GM18873 (cell line): ENCODE measurements around the gene TPPP.

Source experiments
- ATAC-seq: cut with Tn5 transposase; IDR thresholded peaks from one replicate; pipeline ENCODE4 v1.9.1; 2021; ENCODE audit warnings: mild to moderate bottlenecking, moderate library complexity, moderate number of reproducible peaks; ENCODE audit not compliant: unreplicated experiment, low FRiP score

The TPPP gene

DNA sequence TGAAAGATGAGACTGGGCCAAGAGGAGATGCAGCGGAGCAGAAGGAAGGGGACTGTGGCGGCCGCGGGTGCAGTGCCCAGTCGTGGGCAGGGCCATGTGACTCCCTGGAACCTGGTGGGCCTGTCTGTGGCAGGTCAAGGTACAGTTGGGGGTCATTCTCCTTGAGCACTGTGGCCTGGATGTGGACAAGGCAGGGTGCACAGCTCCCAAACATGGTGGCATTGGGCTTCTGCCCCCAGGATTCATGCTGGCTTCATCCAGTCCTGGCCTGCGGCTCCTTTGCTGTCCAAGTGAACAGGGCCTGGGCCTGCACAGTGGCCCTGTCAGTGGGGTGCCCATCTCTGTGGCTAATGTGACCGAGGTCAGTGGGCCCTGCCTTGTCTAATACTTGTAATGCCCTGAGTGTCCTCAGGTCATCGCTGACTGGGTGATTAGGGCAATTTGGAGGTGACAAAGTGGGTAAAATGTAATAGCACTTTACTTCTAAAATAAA, 41.1 kb downstream of the TPPP start:
- ATAC-seq = no peak

DNA sequence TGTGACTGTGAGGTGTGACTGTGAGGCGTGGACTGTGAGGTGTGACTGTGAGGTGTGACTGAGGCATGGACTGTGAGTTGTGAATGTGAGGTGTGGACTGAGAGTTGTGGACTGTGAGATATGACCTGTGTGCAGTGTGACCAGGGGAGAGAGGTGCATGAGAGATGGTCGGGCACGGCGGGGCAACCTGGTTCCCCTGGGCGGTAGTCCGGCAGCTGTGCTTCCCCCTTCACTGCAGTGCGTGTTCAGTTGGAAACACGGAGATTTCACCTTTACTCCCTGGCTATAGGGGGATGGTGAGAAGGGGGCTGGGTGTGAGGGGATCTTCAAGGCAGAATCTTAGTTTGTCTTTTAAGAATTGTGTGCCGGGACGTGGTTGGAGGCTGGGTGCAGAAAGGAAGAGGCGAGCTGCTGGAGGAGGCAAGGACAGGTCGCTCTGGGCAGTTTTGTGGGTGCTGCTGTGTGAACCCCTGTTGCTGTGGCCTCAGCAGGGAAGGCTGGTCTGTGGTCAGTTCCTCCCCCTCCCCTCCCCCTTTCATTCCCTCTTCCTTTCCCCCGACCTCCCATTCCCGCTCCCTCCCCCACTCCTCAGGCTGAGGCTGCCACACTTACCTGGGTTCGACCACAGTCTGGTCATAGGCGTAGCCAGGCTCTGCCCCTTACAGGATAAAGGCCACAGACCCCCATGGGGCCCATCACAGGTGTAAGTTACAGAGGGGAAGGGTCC, 41.7 kb downstream of the TPPP start:
- no peak for ATAC-seq

DNA sequence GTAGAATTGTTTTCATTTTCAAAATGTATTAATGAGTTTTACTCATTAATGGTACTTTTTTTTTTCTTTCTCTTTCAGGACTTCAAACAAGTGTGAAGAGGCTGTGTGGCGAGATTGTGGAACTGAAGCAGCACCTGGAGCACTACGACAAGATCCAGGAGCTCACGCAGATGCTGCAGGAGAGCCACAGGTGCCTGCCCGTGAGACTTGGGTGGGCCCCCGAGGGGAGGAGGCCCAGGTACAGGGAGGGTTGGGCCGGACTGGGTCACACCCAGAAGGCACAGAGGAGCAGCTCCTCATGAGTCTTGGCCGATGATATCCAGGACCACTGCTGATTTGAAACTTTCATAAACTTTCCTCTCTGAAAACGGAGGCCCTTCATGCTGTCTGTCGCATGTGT, 45.4 kb downstream of the TPPP start:
- no peak for ATAC-seq

DNA sequence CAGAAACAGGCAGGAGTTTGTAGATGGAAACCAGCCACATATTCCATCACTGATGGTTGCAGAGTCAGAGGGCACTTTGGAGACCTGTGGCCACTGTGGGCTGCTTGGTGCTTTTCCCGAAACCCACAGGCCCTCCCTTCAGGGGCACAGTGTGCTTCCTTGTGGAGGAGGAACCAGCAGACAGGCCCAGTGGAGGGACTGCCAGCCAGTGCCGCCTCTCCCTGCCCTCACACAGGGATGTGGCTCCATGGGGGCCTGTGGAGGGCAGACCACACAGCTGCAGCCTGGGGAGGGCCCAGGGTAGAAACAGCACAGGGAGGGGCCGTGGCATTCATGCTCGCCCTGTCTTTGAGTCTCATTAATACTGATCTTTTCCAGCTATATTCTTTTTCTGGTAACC, 45.8 kb downstream of the TPPP start:
- ATAC-seq = no peak

DNA sequence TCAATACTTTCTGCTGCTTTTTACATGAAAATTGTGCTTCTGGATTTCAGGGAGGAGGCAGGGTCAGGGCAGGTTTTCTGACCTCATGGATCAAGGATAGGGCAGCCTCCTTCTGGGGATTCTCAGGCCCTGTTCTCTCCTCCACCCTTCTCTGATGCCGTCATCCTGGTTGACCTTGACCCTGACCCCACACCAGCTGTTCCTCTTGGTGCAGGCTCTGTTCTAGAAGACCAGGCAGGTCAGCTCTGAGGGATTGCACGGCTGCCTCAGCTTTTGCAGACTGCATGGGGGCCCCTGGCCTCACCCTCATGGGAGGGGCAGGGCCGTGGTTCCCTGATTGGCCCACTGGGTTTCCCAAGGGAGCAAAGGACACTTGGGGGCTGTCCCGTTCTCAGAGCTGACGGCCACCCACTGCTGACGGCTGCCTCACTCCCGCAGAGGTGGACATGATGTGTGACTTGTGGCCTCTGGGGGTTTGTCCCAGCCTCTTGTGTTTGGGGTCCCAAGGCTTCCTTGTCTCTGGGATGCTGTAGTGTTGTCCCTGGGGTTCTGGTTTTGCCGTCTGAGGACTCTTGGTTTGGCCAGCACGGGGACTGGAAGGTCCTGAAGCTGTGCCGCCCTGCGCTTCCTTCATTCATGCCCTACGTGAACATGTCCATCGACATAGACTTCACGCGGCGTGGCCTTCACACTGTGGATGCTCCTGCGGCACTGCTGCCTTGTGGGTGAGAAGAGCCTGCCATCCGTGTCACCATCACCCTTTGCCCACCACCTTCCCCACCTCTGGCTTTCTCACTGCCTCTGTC, 46.6 kb downstream of the TPPP start:
- ATAC-seq = no peak

DNA sequence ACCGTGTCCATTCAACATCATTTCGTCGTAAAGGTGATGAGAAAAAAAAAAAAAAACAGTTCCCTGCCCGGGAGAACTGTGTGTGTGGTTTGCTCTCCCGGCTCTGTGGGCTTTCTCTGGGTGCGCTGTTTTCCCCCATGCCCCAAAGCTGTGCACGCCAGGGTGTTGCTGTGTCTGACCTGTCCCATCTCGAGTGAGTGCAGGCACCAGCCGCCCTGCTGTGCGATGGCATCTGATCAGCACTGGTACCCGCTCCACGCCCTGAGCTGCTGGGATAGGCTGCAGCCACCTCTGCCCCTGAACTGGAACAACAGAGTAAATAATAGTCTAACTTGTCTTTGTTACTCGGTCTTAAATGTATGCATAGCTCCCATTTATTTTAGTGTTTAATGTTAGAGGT, 47.7 kb downstream of the TPPP start:
- no peak for ATAC-seq

DNA sequence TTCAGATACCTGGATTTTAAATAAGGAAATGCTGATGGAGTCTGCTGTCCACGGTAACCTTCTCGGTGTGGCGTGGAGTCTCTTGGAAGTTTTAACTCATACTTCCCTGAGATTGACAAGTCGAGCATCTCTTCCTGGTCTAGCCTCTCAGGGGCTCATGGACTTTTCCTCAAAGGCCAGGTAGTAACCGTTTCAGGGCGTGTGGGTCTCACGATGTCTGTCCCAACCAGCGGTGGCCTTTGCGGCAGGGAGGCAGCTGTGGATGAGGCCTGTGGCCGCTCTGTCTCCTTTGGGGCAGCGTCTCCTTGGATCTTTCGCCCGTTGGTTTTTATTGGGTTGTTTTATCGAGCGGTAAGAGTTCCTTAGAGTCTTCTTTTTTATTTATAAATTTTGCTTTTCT, 48.2 kb downstream of the TPPP start:
- ATAC-seq = no peak

DNA sequence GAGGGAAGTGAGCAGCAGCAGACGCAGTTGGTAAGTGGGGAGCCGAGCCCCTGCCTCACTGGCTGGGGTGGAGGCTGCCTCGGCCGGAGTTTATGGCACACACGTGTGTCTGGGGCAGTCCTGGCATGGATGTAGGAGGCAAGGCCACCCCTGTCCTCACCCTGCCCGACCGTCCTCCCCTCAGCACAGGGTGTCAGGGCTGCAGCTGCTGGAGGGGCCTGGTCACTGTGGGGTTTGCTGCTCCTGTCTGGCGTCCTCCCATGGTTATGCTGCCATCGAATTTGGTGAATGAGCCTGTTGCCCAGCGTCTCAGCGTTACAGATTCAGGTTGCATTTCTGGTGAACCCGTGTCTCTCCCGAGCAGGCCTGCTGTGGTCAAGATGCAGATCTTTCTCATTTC, 48.6 kb downstream of the TPPP start:
- ATAC-seq = no peak

DNA sequence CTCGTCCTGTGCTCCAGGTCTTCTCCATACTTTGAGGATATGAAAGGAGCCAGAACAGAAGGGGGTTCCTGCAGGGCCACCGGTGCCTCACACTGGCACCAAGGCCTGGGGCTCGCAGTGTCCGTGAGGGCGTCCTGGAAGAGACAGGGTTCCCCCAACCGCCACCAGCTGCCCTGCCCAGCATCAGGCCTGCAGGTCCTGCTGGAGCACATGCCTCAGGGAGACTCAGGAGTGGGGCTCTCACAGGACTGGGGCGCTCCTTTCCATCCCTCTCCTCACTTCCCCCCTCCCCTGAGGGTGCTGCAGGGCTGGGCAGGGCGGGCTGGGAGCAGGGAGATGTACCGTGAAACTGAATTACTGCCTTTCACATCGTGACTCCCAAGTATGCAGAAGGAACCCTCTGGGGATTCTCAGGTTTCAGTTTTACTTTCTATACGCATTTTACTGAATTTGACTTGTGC, 49.3 kb downstream of the TPPP start:
- ATAC-seq = peak; percentile 43

DNA sequence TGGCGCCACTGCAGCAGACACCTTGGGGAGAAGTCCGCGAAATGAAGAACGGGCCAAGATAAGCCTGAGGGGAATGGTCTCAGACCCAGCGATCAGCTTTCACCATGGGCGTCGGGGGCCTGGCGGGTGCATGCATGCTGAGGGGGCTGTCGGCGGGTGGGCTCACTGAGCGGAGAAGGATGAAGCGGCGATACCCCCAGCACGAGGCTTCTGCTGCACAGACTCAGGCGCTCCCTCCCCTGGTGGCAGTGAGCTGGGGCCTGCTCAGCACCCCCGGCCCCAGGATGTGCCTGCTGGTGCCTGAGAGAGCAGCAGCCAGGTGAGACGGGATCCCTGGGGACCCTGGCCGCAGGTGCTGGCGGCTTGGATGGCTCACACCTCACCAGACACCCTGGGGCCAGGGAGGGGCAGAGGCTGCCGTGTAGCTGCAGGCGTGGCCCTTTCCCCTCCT, 49.8 kb downstream of the TPPP start:
- peak; percentile 16 for ATAC-seq

DNA sequence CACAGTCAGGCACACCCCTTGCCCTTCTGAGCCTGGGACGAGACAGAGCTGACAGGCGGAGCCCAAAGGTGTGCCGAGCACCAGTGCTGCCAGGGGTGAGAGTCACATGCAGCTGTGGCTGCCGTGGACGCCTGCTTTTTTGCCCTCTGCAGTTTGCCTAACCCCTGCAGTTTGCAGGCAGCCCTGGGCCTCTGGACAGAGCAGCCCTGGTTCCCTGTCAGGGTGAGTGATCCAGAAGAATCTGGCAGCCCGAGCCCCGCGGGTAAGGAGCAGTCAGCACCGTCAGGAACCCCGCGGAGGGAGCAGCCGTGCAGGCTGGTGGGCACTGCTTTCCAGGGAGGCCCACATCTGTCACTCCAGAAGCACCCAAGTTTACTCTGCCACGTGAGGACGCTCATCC, 50.7 kb downstream of the TPPP start:
- no peak for ATAC-seq

DNA sequence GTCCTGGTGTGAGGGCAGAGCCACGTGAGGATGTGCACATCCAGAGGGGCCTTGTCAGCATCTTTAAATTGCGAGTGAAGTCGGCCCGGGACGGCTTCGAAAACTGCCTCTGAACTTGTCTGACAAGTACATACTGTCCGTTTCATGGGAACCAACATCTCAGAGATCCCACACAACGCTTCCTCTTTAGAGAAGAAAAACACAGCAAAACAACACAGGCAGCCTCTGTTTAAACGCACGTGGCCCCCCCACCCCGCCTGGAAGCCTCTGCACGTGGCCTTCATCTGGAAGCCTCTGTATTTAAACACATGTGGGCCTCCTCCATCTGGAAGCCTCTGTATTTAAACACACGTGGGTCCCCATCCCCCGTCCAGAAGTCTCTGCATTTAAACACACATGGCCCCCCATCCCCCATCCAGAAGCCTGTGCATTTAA, 51.8 kb downstream of the TPPP start:
- no peak for ATAC-seq

DNA sequence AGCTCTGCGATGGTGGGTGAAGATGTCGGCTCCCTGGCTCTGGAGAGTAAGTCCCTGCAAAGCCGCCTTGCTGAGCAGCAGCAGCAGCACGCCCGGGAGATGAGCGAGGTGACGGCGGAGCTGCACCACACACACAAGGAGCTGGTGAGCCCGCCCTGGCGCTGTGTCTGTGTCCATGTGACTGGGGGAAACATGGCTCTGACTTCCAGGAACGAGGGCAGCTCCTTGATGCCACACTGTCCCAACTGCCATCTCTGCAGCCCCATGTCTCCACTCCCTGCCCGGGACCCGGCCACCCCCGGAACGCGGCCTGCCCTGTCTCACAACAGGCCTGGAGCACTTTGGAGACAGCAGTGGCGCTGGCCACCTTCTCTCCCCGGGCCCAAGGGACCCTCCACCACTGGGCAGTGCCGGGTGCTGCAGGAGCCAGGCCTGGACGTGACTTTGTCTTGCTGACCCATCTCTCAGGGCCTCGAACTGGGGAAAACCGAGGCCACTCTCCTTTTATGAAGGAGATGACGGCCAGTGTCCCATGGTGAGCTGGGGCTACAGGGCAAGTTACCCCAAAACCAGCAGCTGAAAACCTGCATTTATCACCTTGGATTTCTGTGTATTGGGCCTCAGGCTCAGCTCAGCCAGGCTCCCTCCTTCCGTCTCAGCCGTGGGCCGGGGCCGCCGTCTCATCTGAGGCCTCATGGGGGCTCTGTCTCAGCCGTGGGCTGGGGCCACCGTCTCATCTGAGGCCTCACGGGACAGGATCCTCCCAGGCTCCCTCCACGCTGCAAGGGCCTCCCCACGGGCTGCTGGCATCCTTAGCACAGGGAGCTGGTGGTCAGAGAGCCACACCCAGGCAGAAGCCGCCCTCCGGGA, 52.5 kb downstream of the TPPP start:
- ATAC-seq = no peak

DNA sequence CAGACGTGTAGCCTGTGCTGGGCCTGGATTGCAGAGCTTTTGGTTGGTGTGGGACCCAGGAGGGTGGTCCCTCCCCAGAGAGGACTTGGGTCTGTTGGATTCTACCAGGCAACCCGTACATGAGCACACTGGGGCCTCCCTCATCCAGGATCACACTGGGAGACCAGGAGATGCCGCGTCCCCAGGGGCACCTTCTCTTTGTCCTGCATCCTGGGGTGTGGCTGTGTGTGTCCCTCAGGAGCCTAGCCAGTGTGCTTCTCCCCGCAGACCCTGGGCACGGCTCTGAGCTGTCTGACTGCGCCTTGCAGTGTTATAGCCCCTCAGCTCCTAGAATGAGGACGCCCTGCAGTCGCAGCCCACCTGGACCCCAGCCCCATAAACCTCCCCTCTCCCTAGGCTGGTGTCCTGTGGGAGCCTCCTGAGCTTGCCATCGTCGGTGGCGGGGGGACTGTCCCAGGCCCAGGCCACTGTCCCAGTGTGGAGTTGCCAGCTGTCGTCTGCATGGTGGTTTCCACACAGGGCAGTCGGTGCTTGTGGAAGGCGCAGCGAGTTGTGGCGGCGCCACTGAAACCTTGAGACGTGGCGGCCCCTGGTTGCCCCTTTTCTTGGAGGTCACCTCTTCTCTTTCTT, 53.5 kb downstream of the TPPP start:
- ATAC-seq = no peak

DNA sequence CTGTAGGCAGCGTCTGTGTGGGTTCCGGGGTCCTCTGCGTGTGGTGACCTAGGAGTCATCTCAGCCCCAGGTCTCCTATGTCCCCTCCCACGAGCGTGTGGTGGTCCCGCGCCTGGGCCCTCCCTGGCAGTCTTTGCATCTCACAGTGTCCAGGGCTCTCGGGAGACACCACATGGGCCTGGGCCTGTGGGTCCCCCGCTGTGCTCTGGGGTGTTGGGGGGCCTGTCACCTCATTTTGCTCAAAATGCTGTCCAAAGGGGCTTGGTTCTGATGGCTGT, 54.0 kb downstream of the TPPP start:
- no peak for ATAC-seq

DNA sequence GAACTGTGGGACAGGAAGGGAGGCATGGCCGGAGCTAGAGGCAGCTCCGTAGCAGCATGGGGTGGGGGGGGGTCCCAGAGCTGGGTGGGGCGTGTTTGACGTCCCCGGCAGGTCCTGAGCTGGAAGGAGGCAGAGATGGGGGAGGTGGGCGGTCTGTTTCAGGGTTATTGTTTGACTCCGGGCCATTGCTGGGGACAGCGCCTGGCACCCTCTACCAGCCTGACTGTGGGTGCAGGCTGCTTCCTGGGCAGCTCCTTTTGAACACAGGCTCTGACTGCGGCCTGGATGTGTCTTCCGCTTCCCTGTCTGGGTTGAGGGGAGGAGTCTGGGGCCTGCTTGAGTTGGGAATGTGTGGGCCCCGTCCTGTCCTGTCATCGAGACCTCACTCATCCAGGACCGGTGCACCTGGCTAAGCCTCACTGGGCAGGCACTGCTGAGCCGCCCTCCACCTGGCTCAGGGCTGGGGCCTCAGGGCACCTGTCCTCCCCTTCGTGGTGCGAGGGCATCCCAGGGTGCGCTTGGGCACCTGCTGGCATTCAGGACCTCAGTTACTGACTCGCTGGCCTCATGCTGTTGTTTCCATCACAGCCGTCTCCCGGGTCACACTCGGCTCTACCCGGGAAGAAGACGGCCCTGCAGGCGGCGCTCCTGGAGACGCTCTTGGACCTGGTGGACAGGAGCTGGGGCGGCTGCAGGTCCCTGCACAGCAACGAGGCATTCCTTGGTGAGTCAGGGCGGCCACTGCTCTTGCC, 54.5 kb downstream of the TPPP start:
- ATAC-seq = no peak

DNA sequence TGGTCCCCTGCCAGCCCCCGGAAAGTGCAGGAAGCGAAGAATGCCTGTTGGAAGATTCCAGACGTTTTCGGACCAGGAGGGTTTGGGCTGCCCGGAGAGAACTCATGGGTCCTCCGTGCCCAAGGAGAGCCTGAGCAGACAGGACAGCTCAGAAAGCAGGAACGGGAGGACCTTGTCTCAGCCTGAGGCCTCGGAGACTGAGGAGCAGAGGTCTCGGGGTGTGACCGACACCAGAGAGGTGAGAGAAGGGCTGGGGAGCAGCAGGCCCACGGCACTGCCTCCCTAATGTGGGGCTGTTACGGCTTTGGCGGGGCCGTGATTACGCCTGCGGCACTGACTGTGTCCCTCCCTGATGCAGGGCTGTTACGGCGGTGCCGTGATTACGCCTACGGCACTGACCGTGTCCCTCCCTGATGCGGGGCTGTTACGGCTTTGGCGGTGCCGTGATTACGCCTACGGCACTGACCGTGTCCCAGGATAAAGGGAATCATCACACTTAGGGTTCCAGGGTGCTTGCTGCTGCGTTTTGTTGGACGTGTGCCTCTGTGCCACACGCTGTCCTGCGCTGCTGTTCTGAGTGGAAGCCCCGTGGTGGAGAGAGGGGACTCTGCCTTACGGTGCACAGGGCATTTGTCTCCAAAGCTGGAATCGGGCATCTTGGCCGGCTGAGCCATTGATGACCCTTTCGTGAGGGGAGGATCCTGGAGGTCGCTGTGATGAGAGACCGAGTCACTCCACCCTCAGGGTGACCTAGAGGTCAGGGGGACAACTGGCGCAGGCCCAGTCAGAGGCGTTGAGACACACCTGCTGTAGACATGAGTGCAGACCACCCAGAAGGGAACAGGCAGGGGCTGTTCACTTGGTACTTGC, 55.3 kb downstream of the TPPP start:
- ATAC-seq = no peak

DNA sequence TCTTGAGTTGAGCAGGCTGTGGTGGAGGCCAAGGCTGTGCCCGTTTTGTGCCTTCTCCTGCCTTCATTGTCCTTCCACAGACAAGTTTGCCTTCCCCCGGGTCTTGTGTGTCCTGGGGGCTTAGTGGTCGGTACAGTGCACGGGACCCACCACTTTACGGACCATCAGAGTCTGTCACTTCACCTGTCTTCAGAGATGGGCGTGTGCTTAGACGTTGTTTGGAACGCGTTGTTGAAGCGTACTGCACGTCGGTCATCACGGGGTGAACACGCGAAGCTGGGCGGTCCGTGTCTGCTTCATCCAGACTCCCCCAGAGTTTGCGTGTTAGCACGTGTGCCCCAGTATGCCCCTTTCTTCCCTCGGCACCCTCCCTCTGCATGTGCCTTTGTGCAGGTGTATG, 56.2 kb downstream of the TPPP start:
- ATAC-seq = no peak
